ENCODE data around the gene PPIE.

Gene PPIE

DNA sequence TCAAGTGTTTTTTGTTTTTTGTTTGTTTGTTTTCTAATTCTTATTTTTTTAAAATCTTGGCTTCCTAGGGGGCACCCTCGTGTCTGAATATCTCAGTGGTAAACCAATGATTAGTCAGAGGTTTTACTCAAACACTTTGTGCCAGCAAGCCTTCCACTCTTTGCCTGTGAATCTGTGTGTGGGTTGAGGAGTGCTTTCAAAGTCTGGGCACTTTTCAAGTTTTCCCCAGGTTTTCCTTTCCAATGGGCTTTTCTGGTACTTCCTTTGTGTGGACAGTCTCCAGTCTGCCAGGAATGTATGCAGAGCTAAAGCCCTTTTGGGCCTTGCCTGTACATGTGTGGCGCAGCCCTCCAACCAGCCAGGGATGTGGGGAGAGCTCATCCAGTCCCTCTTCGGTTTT lies 9.7 kb upstream of the PPIE start:
- TF ChIP-seq, protein P1, sequence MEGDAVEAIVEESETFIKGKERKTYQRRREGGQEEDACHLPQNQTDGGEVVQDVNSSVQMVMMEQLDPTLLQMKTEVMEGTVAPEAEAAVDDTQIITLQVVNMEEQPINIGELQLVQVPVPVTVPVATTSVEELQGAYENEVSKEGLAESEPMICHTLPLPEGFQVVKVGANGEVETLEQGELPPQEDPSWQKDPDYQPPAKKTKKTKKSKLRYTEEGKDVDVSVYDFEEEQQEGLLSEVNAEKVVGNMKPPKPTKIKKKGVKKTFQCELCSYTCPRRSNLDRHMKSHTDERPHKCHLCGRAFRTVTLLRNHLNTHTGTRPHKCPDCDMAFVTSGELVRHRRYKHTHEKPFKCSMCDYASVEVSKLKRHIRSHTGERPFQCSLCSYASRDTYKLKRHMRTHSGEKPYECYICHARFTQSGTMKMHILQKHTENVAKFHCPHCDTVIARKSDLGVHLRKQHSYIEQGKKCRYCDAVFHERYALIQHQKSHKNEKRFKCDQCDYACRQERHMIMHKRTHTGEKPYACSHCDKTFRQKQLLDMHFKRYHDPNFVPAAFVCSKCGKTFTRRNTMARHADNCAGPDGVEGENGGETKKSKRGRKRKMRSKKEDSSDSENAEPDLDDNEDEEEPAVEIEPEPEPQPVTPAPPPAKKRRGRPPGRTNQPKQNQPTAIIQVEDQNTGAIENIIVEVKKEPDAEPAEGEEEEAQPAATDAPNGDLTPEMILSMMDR (IDR thresholded peaks at IDR 0.05; ENCODE audit: low read depth, low read length, missing control alignments): no peak
- H3K4me3 ChIP-seq (ENCODE audit: low read depth, low read length): no peak overlapping the region
- no peak for DNase-seq (ENCODE audit: low read depth)

DNA sequence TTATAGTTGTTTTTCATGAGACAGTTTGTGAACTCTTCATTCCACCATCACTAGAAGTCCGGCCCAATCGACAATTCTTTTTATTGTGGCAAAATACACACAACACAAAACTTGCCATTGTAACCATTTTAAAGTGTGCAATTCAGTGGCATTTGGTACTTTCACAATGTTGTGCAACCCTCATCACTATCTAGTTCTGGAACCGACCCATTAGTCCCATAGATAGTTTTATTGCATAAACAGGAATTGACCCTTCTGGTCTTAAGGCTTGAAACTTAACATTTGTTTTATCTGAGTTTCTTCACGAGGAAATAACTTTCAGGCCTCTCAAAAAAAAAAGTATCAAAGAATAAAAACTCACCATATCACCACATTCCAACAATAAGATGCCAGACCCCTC lies 8.8 kb upstream of the PPIE start:
- no peak for DNase-seq (ENCODE audit: low read depth)
- TF ChIP-seq, protein P1 (IDR thresholded peaks at IDR 0.05; ENCODE audit: low read depth, low read length, missing control alignments): no peak
- no peak overlapping the region for H3K4me3 ChIP-seq (ENCODE audit: low read depth, low read length)

DNA sequence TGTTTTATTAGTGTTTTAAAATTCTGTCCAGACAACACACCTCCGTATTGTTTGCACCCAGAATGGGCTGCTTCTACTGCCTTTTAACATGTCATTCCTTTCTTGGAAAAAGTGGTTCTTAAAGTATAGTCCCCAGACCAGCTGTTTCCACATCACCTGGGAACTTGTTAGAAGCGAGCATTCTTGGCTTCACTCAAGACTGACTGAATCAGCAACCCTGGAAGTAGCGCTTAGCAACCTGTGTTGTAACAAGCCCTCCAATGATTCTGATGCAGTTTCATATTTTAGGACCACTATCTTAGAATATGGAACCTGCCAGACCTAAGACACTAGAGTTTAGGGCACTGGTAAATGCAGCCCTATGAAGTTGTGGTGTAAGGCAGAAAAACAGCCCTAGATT lies 6.0 kb upstream of the PPIE start:
- no peak overlapping the region for H3K4me3 ChIP-seq (ENCODE audit: low read depth, low read length)
- TF ChIP-seq, protein P1 (IDR thresholded peaks at IDR 0.05; ENCODE audit: low read depth, low read length, missing control alignments): no peak
- no peak for DNase-seq (ENCODE audit: low read depth)

DNA sequence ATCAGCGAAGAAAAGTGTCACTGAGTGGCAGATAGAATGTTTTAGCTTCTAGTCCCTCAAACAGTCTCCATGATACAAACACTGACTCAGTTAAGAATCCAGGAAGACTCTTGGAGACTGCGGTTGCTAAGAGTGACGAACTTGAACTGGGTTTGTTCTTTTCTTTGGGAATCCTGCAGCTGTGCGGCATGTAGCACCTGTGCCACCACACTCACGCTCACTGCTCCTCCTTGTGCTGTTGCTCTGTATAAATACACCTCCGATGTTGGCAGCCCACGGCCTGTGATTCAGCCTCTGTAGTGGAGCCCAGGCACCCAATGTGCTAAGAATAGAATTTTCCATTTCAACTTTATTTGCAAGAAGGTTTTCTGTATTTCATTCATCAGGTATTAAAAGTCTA lies 5.5 kb upstream of the PPIE start:
- no peak overlapping the region for H3K4me3 ChIP-seq (ENCODE audit: low read depth, low read length)
- no peak for DNase-seq (ENCODE audit: low read depth)
- TF ChIP-seq, protein P1 (IDR thresholded peaks at IDR 0.05; ENCODE audit: low read depth, low read length, missing control alignments): no peak

DNA sequence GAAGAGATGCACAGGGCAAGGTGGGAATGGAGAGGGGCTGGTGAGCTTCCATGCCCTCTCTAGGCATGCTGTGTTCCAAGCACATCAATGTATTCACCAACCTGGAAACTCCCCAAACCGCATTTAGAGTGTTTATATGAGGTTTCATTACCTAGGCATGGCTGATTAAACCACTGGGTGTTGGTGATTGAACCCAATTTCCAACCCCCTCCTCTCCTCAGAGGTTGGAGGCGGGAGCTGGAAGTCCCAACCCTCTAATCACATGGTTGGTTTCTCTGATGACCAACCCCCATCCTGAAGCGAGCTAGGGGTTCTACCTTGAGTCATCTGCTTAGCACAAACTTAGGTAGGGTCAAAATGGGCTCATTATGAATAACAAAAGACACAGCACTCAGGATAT lies 3.0 kb upstream of the PPIE start:
- TF ChIP-seq, protein P1 (IDR thresholded peaks at IDR 0.05; ENCODE audit: low read depth, low read length, missing control alignments): no peak
- H3K4me3 ChIP-seq (ENCODE audit: low read depth, low read length): no peak overlapping the region
- DNase-seq (ENCODE audit: low read depth): no peak

DNA sequence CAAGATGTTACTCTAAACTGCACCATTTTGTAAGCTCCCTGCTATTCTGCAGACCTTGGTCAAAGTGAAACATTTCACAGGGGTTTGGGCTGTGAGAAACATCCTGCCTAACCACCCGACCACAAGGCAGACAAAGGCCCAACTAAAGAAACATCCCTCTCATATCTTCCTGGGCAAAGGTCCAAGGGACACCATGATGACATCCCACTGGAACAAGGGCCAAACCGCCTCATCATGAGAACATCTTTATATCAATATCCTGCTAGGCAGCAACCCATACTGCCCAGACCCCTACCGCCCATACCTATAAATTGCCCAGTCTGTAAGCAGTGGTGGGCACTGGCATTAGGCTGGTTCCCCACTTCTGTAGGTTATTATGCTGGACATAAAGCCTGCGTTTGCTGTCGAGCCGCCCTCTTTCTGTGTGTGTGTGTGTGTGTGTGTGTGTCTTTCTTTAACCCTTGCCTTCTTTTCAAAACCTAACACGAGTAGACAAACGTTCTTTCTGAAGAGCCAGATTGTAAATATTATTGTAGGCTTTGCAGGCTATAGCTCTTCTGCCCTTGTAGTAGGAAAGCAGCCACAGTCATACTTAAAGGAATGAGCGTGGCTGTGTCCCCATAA lies 1.0 kb upstream of the PPIE start:
- H3K4me3 ChIP-seq (ENCODE audit: low read depth, low read length): no peak overlapping the region
- TF ChIP-seq, protein P1 (IDR thresholded peaks at IDR 0.05; ENCODE audit: low read depth, low read length, missing control alignments): no peak
- DNase-seq (ENCODE audit: low read depth): no peak

DNA sequence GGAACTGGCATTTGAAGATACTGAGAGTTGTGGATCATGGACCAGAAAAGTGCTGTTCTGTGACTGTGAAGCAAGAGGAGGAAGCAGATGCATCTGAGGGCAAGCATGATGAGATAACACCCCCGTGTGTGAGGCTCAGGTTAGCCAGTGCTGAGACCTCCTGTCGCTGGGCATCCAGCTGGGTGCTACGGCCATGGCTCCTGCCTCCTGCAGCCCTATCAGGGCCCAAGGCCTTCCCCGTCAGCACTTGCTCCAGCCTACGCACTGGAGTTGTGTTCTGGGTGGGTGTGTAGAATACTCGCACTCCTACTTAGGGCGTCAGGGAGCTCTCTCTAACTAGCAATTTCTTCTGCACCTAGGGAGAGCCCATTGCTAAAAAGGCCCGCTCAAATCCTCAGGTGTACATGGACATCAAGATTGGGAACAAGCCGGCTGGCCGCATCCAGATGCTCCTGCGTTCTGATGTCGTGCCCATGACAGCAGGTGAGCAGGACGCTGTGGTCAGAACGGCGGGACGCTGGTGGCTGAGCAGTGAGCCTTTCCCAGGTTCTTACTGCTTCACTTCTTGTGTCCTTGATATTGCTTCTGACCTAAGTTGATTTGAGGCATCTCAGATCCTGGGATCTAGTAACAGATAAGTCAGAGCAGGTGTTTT lies 6.5 kb downstream of the PPIE start:
- DNase-seq (ENCODE audit: low read depth): no peak

More for the DNA sequence above, 6.5 kb downstream of the PPIE start:
- TF ChIP-seq, protein P1 (IDR thresholded peaks at IDR 0.05; ENCODE audit: low read depth, low read length, missing control alignments): no peak
- H3K4me3 ChIP-seq (ENCODE audit: low read depth, low read length): no peak overlapping the region

Data from GM12864 (cell line).